HG03342 (cell line): ENCODE results near the gene DDAH1.
A peak's percentile ranks its signal among the peaks of the same experiment; 100 is the strongest.

Source experiments
- ATAC-seq: cut with Tn5 transposase; IDR thresholded peaks from one replicate; pipeline ENCODE4 v1.9.1; 2021; ENCODE audit warnings: mild to moderate bottlenecking, moderate library complexity; ENCODE audit not compliant: unreplicated experiment

Gene DDAH1

GRCh38 chr1:85313888-85314696, 150.9 kb downstream of the DDAH1 start:
- ATAC-seq: no peak

- ATAC-seq: no peak
Observed at GRCh38 chr1:85311818-85312217, 153.1 kb downstream of the DDAH1 start.

DNA sequence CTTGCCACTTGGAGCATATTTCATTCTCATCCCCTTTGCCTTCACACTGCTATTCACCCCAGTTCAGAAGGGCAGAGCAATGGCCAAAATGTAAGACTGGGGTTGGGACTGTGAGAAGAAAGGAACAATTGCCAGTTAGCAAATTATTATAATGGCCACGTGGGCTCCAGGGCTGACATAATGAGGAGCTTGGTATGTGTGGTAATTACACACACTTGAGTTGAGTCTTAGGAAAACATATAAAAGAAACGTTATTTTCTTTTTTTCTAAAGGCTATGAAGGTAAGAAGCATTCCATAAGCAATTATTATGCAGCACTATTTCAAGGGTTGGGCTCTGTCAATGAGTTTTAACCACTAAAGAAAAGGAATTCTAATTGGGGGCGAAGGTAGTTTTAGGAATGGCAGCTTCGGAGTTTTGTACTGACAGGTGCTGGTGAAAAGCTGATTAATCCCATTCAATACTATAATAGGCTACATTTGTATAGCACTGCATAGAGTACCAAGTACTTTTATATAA, 156.1 kb downstream of the DDAH1 start:
- no peak for ATAC-seq

GRCh38 chr1:85307987-85308832, 156.7 kb downstream of the DDAH1 start:
- ATAC-seq: peak; percentile 93

DNA sequence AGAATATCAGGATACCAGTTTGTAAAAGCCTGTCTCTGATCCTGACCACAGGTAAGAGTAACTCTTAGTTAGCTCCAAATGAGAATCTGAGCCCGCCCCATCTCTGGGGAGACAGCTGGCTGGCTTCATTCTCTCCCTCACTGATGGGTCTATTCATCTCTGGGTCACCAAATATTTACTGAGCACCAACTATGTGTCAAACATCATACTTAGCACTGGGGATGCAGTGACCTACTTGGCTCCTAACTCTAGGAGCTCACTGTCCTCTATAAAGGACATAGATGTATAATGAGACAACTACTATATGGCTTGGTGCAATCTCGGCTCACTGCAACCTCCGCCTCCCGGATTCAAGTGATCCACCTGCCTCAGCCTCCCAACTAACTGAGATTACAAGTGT, 158.7 kb downstream of the DDAH1 start:
- no peak for ATAC-seq

DNA sequence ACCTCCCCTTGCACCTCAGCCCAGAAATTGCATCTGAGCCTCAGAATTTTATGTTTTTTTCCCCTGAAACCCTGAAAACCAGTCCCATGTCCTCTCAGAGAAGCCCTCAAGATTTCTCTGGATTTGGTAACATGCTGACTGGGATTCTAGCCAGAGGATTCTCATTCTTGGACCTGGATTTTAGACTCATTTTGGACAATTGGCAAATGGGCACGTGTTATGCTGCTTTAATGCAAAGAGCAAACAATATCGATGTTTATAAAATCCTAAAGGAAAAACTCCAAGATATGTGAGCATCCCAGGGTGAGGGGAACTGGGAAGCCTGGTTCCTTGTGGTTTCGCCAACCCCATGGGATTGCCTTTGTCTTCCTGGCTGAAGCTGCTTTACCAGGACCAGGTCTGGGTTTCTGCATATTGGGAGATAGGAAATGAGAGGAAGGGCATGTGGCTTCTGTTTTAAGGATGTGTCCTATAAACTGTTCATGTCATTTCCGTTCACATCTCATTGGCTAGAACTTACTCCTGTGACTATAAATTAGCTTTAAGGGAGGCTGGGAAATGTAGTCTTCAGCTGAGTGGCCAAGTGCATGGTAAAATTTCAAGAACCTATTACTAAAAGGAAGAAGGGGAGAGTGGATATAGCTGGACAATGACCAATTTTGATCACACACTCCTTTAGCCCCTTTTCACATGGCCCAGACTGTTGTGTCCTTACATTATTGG, 161.4 kb downstream of the DDAH1 start:
- ATAC-seq: no peak

GRCh38 chr1:85300140-85300539, 164.8 kb downstream of the DDAH1 start:
- ATAC-seq: no peak

- ATAC-seq: peak; percentile 91
Observed at GRCh38 chr1:85297855-85298629, 166.9 kb downstream of the DDAH1 start.

DNA sequence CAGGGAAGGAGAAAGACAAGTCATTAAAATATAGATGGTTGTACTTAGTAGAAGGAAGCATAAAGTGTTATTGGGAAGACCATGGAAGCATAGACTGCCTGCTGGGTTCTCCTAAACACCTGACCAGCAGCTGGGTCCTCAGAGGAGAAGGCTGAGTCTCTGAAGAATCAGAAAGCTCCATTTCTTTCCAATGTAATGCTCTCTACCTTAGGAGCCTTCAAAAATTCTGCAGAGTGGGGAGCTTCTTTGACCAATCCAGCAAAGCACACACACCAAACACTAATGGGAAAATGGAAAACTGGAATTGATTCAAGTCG, 167.5 kb downstream of the DDAH1 start:
- ATAC-seq: no peak

DNA sequence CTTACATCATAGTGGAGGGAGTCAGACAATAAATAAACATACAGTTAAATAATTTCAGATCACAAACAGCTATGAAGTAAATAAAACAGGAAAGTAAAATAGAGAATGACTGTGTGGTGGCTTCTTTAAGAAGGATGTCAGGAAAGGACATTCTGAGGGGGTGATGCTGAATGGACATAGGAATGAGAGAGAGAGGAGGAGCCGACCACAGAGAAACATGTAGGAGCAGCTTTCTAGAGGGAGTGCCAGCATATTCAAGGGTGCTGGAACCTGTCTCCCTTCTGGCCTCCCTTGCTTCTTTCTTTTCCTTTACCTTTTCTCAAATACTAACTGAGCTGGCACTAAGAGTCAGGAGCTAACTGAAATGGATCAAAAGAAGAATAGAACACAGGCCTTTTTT, 168.0 kb downstream of the DDAH1 start:
- ATAC-seq: no peak

- ATAC-seq: no peak
Observed at GRCh38 chr1:85295654-85296053, 169.3 kb downstream of the DDAH1 start.

DNA sequence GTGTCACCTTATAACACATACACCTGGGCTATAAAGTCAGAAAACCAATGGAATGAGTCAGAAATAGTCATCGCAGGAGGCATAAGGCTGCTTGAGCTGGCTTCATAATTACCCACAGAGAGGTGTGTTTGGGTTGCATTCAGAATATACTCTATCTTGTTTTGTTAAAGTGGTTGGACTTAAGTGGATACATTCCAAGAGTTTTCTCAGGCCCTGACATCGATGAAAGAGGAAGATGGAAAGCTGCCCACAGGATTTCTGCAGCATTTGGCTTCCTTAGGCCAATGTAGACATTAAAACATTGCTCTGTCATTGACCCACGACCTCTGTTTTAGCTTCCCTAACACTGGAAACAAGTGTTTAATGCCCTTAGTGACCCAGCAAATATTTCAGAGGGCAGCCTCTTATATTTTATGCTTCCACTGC, 169.9 kb downstream of the DDAH1 start:
- no peak for ATAC-seq

DNA sequence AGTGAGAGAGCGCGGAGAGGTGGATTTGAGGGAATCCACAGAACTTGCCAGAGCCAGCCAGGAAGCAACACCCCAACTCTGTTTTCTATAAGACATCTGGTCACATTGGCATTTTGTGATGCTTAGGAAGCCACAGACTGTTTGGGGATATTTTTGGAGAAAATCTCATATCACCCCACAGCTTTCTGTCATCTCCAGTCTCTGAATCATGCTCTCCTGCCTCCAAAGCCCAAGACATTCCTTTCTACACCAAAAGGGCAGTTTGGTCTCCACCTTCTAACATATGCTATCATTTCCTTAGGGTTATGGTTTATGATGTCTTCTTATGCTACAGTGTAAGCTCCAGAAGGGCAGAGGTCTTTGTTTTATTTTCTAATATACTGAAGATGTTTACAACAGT, 174.1 kb downstream of the DDAH1 start:
- no peak for ATAC-seq

GRCh38 chr1:85289848-85290335, 175.1 kb downstream of the DDAH1 start:
- peak; percentile 70 for ATAC-seq

DNA sequence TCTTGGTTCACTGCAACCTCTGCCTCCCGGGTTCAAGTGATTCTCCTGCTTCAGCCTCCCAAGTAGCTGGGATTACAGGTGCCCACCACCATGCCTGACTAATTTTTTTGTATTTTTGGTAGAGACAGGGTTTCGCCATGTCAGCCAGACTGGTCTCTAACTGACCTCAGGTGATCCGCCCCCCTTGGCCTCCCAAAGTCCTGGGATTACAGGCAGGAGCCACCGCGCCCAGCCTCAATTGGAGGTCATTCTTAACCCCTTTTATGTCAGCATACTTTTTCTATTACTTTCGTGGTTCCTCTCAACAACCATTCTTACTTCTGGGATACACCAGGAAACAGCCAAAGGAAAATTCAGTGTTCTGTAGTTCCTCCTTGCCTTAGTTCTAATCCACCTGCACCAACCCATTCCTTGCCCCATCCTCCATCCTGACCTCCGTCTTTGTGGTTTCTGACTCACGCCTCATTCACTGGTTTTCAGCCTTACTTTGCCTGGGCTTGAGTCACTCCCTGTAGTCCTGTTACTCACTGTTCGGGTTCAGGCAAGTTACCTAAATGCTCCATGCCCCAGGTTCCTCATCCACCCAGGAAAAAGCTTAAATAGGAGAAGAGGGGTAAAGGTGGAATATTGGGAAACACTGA, 175.6 kb downstream of the DDAH1 start:
- ATAC-seq: no peak

DNA sequence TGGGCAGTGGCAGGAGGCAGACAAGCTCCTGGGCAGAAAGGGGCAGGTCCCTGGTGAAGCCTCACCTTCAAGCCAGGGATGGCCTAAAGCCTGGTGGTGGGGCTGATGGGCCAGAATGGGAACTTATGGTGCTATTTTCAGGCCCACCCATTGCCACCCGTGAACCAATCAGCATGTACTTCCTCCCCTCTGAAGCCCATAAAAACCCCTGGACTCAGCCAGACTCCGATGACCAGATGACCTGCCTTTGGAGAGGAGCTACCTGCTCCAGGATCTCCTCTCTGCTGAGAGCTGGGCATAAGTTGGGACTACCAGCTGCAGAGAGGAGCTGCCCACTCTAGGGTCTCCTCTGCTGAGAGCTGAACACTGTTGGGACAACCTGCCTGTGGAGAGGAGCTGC, 180.8 kb downstream of the DDAH1 start:
- ATAC-seq: no peak

GRCh38 chr1:85283475-85284199, 181.3 kb downstream of the DDAH1 start:
- ATAC-seq: no peak

DNA sequence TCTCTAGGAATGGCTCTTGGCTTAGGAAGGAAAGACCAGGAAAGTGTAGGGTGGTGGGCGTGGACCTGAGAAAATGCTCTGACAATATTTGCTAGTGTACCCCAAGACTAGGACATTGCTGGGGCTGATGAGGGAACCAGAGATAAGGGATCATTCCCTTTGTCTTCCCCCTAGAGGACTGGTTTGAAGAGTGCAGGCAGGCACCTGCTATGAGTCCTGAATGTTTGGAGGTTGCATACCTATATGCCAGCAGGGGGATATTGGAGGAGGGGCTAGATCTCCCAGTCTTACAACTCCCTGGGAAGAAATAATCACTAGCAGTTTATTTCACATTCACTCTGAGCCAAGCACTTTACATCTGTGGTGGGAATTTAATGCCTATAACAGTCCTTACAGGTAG, 182.5 kb downstream of the DDAH1 start:
- ATAC-seq: peak; percentile 35

- no peak for ATAC-seq
Observed at GRCh38 chr1:85280636-85281035, 184.3 kb downstream of the DDAH1 start.
